ENCODE measurements around the gene CENPF.

- TF ChIP-seq CTCF (conservative IDR thresholded peaks at IDR 0.05) = no peak
- TF ChIP-seq ZFX (IDR thresholded peaks at IDR 0.05) = no peak
Measured at GRCh38 chr1:214565310-214565709, 37.7 kb upstream of the CENPF start.

Measured in C4-2B (cell line).